OCI-LY7 (cell line): ENCODE measurements around the gene DNAH17. TPM values are rescaled to one million over a fixed set of nuclear protein-coding genes. Genes with fewer than 3 reads are reported as not detected.

Experiments used
- BruUV-seq: library from RNA; stranded (reverse); fragments of 400-500 nt; replicated peaks from 2 replicates; lab custom pipeline; 2021; lab: Mats Ljungman, UMichigan
- CTCF ChIA-PET: fragments of 300-600 bp; sonication (Branson Sonifier 250); formaldehyde crosslinking; loops from one replicate; lab custom pipeline; 2022; ENCODE audit warnings: antibody characterized with exemption; ENCODE audit not compliant: unreplicated experiment; lab: Charles Lee
- POLR2A ChIA-PET: fragments of 300-600 bp; sonication (Branson Sonifier 250); formaldehyde crosslinking; loops from one replicate; lab custom pipeline; 2022; ENCODE audit warnings: antibody characterized with exemption; lab: Charles Lee
- DNase-seq: peaks from one replicate; pipeline ENCODE4 v3.0.0-alpha.2; 2015; ENCODE audit warnings: low spot score
- H2AFZ ChIP-seq: fragments of 200-600 bp; sonication (generic), shearing (Covaris generic); 2 replicates; pipeline ENCODE4 v1.6.1; 2014; ENCODE audit warnings: mild to moderate bottlenecking, antibody characterized with exemption, low read length, moderate library complexity
- H3K27ac ChIP-seq: fragments of 200-600 bp; sonication (generic); 2 replicates; pipeline ENCODE4 v1.5.1; 2014; ENCODE audit warnings: mixed run types, low read depth, mild to moderate bottlenecking, moderate library complexity, low read length, inconsistent platforms; ENCODE audit not compliant: poor library complexity, severe bottlenecking
- H3K36me3 ChIP-seq: fragments of 200-600 bp; sonication (generic); 2 replicates; pipeline ENCODE4 v1.6.1; 2014; ENCODE audit warnings: mild to moderate bottlenecking, antibody characterized with exemption, low read length, moderate library complexity, mixed read lengths; ENCODE audit not compliant: insufficient read depth
- H3K4me1 ChIP-seq: fragments of 200-600 bp; sonication (generic); 2 replicates; pipeline ENCODE4 v1.5.1; 2014; ENCODE audit warnings: mild to moderate bottlenecking, low read length; ENCODE audit not compliant: insufficient read depth, poor library complexity, severe bottlenecking
- H3K4me2 ChIP-seq: fragments of 200-600 bp; sonication (generic); 2 replicates; pipeline ENCODE4 v1.6.1; 2014; ENCODE audit warnings: mild to moderate bottlenecking, low read length
- H3K4me3 ChIP-seq: fragments of 200-600 bp; sonication (generic); 2 replicates; pipeline ENCODE4 v1.5.1; 2014; ENCODE audit warnings: mild to moderate bottlenecking, low read depth, low read length; ENCODE audit not compliant: poor library complexity, severe bottlenecking
- H3K79me2 ChIP-seq: fragments of 200-600 bp; sonication (generic); 2 replicates; pipeline ENCODE4 v1.6.1; 2016; ENCODE audit warnings: low read depth, mild to moderate bottlenecking, low read length, moderate library complexity, mixed read lengths; ENCODE audit not compliant: insufficient read depth
- H3K9me2 ChIP-seq: fragments of 200-600 bp; sonication (generic); 2 replicates; pipeline ENCODE4 v1.6.1; 2016; ENCODE audit warnings: mild to moderate bottlenecking, low read length, mixed read lengths; ENCODE audit not compliant: insufficient read depth
- H3K9me3 ChIP-seq: fragments of 200-600 bp; sonication (generic); 2 replicates; pipeline ENCODE4 v1.6.1; 2014; ENCODE audit warnings: mild to moderate bottlenecking, mixed run types, low read length, mixed read lengths
- H4K20me1 ChIP-seq: fragments of 200-600 bp; sonication (generic); 2 replicates; pipeline ENCODE4 v1.6.1; 2014; ENCODE audit warnings: mild to moderate bottlenecking, antibody characterized with exemption, low read length, moderate library complexity, mixed read lengths; ENCODE audit not compliant: insufficient read depth
- EZH2phosphoT487 ChIP-seq: fragments of 200-600 bp; sonication (generic); IDR thresholded peaks from 2 replicates; pipeline ENCODE4 v1.6.1; 2018; ENCODE audit warnings: low read depth, borderline replicate concordance, mild to moderate bottlenecking, mixed run types, antibody characterized with exemption, low read length, moderate library complexity, mixed read lengths
- intact Hi-C: fragments of 100-400 bp; cut with micrococcal nuclease; formaldehyde crosslinking; loops from one replicate; pipeline ENCODE4 v1.10.0; 2022; ENCODE audit not compliant: unreplicated experiment
- total RNA-seq, 2 experiments: library from RNA; depleted of rRNA in 1 of 2; stranded (reverse); fragments of >200 nt in 1 of 2; shearing (Covaris generic) in 1 of 2; gene quantifications; 2 replicates each; pipeline ENCODE4 v1.2.3, GENCODE V29; 2014 to 2022
- TF ChIP-seq, protein P1 (sequence below): fragments of 200-600 bp; sonication (generic); conservative IDR thresholded peaks from 2 replicates; pipeline ENCODE4 v1.5.1; 2014; ENCODE audit warnings: mild to moderate bottlenecking, antibody characterized with exemption, low read length, moderate library complexity, mixed read lengths

DNAH17 gene
- total RNA-seq, 2 experiments from 2014 or later = 0.89 to 1.1 TPM

GRCh38 chr17:78512976-78513375 lies 64.2 kb downstream of the DNAH17 start:
- CTCF ChIA-PET = no interaction called here
- H3K79me2 ChIP-seq = no peaks in the 10 kb centered on the region
- H3K9me3 ChIP-seq = no peaks in the 10 kb centered on the region
- POLR2A ChIA-PET = interaction anchor here (0.7 kb wide), 2 partner anchors 96 to 996 kb away, joined by 3 to 4 read pairs; no protein-coding TSS in a partner anchor
- intact Hi-C loops = no loop called here
- H2AFZ ChIP-seq = no peak overlapping the region
- no peak overlapping the region for H3K4me2 ChIP-seq
- BruUV-seq = no TSS peak
- TF ChIP-seq EZH2phosphoT487 = no peak
- TF ChIP-seq, protein P1, sequence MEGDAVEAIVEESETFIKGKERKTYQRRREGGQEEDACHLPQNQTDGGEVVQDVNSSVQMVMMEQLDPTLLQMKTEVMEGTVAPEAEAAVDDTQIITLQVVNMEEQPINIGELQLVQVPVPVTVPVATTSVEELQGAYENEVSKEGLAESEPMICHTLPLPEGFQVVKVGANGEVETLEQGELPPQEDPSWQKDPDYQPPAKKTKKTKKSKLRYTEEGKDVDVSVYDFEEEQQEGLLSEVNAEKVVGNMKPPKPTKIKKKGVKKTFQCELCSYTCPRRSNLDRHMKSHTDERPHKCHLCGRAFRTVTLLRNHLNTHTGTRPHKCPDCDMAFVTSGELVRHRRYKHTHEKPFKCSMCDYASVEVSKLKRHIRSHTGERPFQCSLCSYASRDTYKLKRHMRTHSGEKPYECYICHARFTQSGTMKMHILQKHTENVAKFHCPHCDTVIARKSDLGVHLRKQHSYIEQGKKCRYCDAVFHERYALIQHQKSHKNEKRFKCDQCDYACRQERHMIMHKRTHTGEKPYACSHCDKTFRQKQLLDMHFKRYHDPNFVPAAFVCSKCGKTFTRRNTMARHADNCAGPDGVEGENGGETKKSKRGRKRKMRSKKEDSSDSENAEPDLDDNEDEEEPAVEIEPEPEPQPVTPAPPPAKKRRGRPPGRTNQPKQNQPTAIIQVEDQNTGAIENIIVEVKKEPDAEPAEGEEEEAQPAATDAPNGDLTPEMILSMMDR = no peak
- H3K36me3 ChIP-seq = no peaks in the 10 kb centered on the region
- H3K4me3 ChIP-seq = no peak overlapping the region
- no peaks in the 10 kb centered on the region for H3K4me1 ChIP-seq
- DNase-seq = no peak
- H4K20me1 ChIP-seq = no peaks in the 10 kb centered on the region
- no peak overlapping the region for H3K27ac ChIP-seq
- H3K9me2 ChIP-seq = no peaks in the 10 kb centered on the region

DNA sequence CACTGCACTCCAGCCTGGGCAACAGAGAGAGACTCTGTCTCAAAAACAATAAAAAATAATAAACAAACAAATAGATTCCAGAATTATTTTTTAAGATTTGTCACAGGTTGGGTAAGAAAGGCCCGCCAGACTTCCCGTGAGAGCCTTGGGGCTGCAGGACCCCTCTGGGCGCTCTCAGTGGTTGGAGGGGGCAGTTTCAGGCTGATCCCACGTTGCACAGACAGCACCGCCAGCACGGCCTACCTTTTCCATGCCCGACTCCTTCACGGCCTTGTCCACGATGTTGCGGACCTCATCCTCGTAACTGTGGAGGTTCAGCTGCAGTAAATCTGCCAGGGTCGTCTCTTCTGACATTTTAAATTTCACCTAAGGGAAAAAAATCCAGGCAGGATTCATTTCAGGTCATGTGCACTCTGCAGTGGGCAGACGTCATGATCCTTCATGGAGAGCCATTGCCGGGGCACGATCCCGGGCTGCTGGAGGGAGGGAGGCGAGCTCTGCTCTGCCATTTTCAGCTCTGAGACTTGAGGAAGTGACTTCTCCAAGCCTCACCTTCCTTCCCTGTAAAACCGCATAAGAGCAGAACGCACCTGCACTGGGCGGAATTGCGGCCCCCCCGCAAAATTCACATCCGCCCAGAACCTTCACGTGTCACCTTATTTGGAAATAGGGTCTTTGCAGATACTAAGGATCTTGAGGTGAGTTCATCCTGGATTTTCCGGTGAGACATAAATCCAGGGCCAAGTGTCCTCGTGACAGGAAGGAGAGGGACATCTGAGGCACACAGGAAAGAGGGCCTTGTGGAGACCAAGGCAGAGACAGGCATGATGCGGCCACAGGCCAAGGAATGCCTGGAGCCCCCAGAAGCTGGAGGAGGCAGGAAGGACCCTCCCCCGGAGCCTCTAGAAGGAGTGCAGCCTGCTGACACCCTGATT lies 66.8 kb downstream of the DNAH17 start:
- ChIA-PET CTCF (no interaction called here), POLR2A (interaction anchor here (0.6 to 0.7 kb wide), 2 partner anchors 154 to 342 kb away, joined by 3 to 5 read pairs; no protein-coding TSS in a partner anchor)
- Histone ChIP-seq H3K4me1 (no peaks in the 10 kb centered on the region), H3K36me3 (no peaks in the 10 kb centered on the region), H3K9me3 (no peaks in the 10 kb centered on the region), H2AFZ (no peak overlapping the region), H3K4me2 (no peak overlapping the region), H3K27ac (no peak overlapping the region), H3K4me3 (no peak overlapping the region), H4K20me1 (no peaks in the 10 kb centered on the region), H3K9me2 (no peaks in the 10 kb centered on the region), H3K79me2 (no peaks in the 10 kb centered on the region)
- BruUV-seq = no TSS peak
- intact Hi-C loops = no loop called here
- TF ChIP-seq, protein P1 = no peak
- no peak for TF ChIP-seq EZH2phosphoT487
- DNase-seq = no peak

GRCh38 chr17:78507526-78507925 lies 69.7 kb downstream of the DNAH17 start:
- H3K36me3 ChIP-seq = no peaks in the 10 kb centered on the region
- no TSS peak for BruUV-seq

More at GRCh38 chr17:78507526-78507925, 69.7 kb downstream of the DNAH17 start:
- POLR2A ChIA-PET = no interaction called here
- intact Hi-C loops = no loop called here
- Histone ChIP-seq H3K4me3 (no peak overlapping the region), H3K4me1 (no peaks in the 10 kb centered on the region), H3K9me3 (no peaks in the 10 kb centered on the region), H4K20me1 (no peaks in the 10 kb centered on the region), H3K4me2 (no peak overlapping the region), H3K9me2 (no peaks in the 10 kb centered on the region), H3K27ac (no peak overlapping the region), H2AFZ (no peak overlapping the region), H3K79me2 (no peaks in the 10 kb centered on the region)
- no peak for TF ChIP-seq EZH2phosphoT487
- TF ChIP-seq, protein P1 = no peak
- no peak for DNase-seq
- CTCF ChIA-PET = no interaction called here
